BLaER1 treated with 17β-estradiol and CSF1 and Interleukin-3, amounts not matched to agents 10 nM and 100 nM (cell line): ENCODE data around the gene FAM89A.
"Not testable (repeated sequence)": the region's sequence is repeated elsewhere in the genome, so short reads cannot be mapped to it uniquely, and the experiment has no call there.

ENCODE experiments used
- H3K27ac ChIP-seq, 11 experiments: shearing (Covaris generic); formaldehyde crosslinking; 2 replicates each; pipeline ENCODE4 v1.8.1; 2022
- H3K27me3 ChIP-seq, 11 experiments: shearing (Covaris generic); formaldehyde crosslinking; 2 replicates each; pipeline ENCODE4 v1.8.1; 2022
- H3K36me3 ChIP-seq, 11 experiments: shearing (Covaris generic); formaldehyde crosslinking; 2 replicates each; pipeline ENCODE4 v1.8.1; 2022
- H3K4me1 ChIP-seq, 10 experiments: shearing (Covaris generic); formaldehyde crosslinking; 2 replicates each; pipeline ENCODE4 v1.8.1; 2022
- H3K4me2 ChIP-seq, 11 experiments: shearing (Covaris generic); formaldehyde crosslinking; 2 replicates each; pipeline ENCODE4 v1.8.1; 2022
- H3K4me3 ChIP-seq, 10 experiments: shearing (Covaris generic); formaldehyde crosslinking; 2 replicates each; pipeline ENCODE4 v1.8.1; 2022
- H3K9ac ChIP-seq, 11 experiments: shearing (Covaris generic); formaldehyde crosslinking; 2 replicates each; pipeline ENCODE4 v1.8.1; 2022
- H3K9me3 ChIP-seq, 11 experiments: shearing (Covaris generic); formaldehyde crosslinking; replicated peaks in 1 of 11; 2 replicates each; pipeline ENCODE4 v1.8.1; 2022
- H4K20me1 ChIP-seq, 11 experiments: shearing (Covaris generic); formaldehyde crosslinking; 2 replicates each; pipeline ENCODE4 v1.8.1; 2022
- Cebpa-rat ChIP-seq, 11 experiments: shearing (Covaris generic); IDR thresholded peaks; 2 replicates each; pipeline ENCODE4 v1.8.1; 2022

Gene FAM89A

DNA sequence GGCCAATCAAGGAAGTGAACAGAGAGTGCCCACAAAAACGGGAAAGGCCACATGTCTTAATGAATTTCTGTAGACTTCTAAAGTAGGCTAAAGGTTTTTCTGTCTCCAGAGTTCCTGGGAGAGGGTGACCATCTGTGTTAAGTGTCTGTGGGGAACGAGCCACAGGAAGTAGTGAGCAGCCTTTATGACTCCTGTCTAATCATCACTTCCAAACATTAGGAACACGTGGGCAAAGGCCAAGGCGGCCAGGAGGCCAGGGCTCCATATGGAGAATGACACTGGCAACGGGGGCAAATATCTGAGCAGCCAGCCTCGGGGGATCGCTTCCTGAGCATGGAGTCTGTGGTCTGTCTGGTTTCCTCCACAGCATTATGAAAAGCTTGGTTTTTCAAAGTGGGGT lies 7.1 kb downstream of the FAM89A start:
- Histone ChIP-seq H3K4me3 (0 out of 20 replicates have a peak overlapping the region, but pooled peaks of 1 of the 10 experiments have one; percentile 5), H3K27ac (no peak overlapping the region), H3K4me2 (peak overlapping the region; percentile 66 to 96 (median 87)), H3K4me1 (peaks cover 63 to 84% (median 80%) of the 10 kb centered on the region in 10 experiments), H3K9me3 (no peaks in the 10 kb centered on the region), H3K27me3 (peaks cover 0 to 2% (median under 1%) of the 10 kb centered on the region in 11 experiments; a peak in 7 of 22 replicates), H4K20me1 (peaks cover 3 to 96% (median 43%) of the 10 kb centered on the region in 11 experiments; a peak in 19 of 22 replicates), H3K9ac (no peak overlapping the region), H3K36me3 (peaks cover 0 to 5% (median 0%) of the 10 kb centered on the region in 11 experiments; a peak in 4 of 22 replicates)
- no peak for TF ChIP-seq Cebpa-rat (IDR thresholded peaks at IDR 0.05)

GRCh38 chr1:231029841-231030240 lies 10.2 kb downstream of the FAM89A start:
- Histone ChIP-seq H3K4me2 (peak overlapping the region in 10 of 11 experiments; percentile 0 to 88 (median 64); a peak in 18 of 22 replicates), H3K27ac (no peak overlapping the region), H3K4me1 (peaks cover 43 to 61% (median 55%) of the 10 kb centered on the region in 10 experiments), H3K9ac (0 out of 22 replicates have a peak overlapping the region, but pooled peaks of 1 of the 11 experiments have one; percentile 4), H4K20me1 (peaks cover 20 to 92% (median 56%) of the 10 kb centered on the region in 11 experiments; a peak in 19 of 22 replicates), H3K4me3 (no peak overlapping the region), H3K9me3 (no peaks in the 10 kb centered on the region), H3K36me3 (peaks cover 0 to 26% (median 5%) of the 10 kb centered on the region in 11 experiments; a peak in 9 of 22 replicates), H3K27me3 (no peaks in the 10 kb centered on the region)
- TF ChIP-seq Cebpa-rat (IDR thresholded peaks at IDR 0.05) = no peak

- not testable (repeated sequence) for H3K9me3 ChIP-seq, H3K27me3 ChIP-seq, H3K9ac ChIP-seq, H3K4me3 ChIP-seq, H3K27ac ChIP-seq
- H3K36me3 ChIP-seq = peaks cover 0 to 29% (median 5%) of the 10 kb centered on the region in 11 experiments; a peak in 9 of 22 replicates
- H3K4me2 ChIP-seq = peak overlapping the region; percentile 56 to 88 (median 73); a peak in 21 of 22 replicates
- H4K20me1 ChIP-seq = peaks cover 20 to 87% (median 56%) of the 10 kb centered on the region in 11 experiments; a peak in 19 of 22 replicates
- H3K4me1 ChIP-seq = peaks cover 41 to 55% (median 52%) of the 10 kb centered on the region in 10 experiments
Measured at GRCh38 chr1:231029247-231029646, 10.8 kb downstream of the FAM89A start.

DNA sequence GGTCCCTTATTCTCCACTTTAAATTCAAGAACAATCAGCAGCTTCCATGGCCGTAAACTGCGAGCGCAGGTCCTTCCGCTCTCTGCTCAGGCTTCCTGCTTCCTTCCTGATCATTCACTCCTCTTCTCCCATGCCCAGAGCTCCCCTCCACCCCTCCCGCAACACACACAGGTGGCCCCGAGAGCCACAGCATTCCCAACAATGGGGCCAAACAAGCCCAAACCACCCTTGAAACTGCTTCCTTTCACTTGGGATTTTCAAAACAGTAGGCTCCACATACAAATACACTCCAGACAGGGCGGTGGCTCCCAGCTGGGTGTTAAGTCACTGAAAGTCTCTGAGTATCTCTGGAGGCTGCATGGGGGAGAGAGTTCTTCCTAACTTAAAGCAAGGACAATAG lies 11.4 kb downstream of the FAM89A start:
- Histone ChIP-seq H3K4me3 (peak overlapping the region in 2 of 10 experiments; percentile 30; a peak in 4 of 20 replicates), H3K27me3 (no peaks in the 10 kb centered on the region), H3K4me1 (peaks cover 37 to 50% (median 47%) of the 10 kb centered on the region in 10 experiments), H3K9me3 (no peaks in the 10 kb centered on the region), H3K36me3 (peaks cover 0 to 29% (median 5%) of the 10 kb centered on the region in 11 experiments; a peak in 9 of 22 replicates), H3K9ac (peak overlapping the region in 6 of 11 experiments; percentile 4 to 54 (median 28); a peak in 7 of 22 replicates), H4K20me1 (peaks cover 20 to 81% (median 56%) of the 10 kb centered on the region in 11 experiments; a peak in 19 of 22 replicates), H3K4me2 (peak overlapping the region; percentile 56 to 88 (median 73)), H3K27ac (peak overlapping the region in 3 of 11 experiments; percentile 27 to 32 (median 30); a peak in 3 of 22 replicates)
- TF ChIP-seq Cebpa-rat (IDR thresholded peaks at IDR 0.05) = no peak

- Histone ChIP-seq H3K27ac (no peak overlapping the region), H3K27me3 (no peaks in the 10 kb centered on the region), H3K36me3 (peaks cover 0 to 32% (median 7%) of the 10 kb centered on the region in 11 experiments; a peak in 11 of 22 replicates), H4K20me1 (peaks cover 20 to 78% (median 50%) of the 10 kb centered on the region in 11 experiments; a peak in 19 of 22 replicates), H3K4me1 (peaks cover 30 to 43% (median 39%) of the 10 kb centered on the region in 10 experiments), H3K4me2 (peak overlapping the region; percentile 56 to 88 (median 73)), H3K9me3 (no peaks in the 10 kb centered on the region), H3K4me3 (no peak overlapping the region; a peak in 1 of 20 replicates), H3K9ac (no peak overlapping the region; a peak in 1 of 22 replicates)
- no peak for TF ChIP-seq Cebpa-rat (IDR thresholded peaks at IDR 0.05)
Measured at GRCh38 chr1:231027971-231028370, 12.1 kb downstream of the FAM89A start.

DNA sequence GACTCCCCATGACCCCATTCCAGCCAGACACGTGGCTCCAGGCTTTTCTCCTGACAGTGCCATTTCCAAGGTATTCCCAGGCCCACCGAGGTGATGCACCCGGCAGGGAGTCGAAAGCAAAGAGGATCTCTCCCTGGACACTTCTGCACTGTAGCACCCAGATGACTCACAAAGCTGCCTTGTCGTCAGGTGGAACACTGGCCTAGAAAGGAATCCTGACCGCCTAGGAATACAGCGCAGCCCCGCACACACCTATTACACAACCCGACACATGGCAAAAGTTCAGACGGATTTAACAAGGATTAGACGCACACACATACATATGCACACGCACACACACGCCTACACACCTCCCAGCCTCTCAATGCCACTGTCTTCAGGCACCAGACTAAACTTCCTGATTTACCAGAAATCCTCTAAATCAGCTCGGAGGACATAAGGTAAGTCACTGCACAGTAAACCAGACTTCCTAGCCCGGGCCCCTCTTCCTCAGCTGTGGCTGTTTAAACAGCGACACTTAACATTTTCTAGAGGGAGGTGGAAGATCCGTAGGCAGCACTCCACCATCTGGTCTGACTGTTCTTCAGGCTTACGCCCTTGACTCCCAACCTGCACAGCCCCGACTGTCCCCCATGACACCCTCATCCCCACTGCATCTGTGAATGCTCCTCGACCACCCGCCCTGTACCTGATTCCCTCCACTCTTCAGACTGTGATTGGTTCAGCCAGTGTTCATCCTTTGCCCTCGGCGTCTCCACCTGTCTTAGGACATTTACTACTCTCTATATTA lies 12.7 kb downstream of the FAM89A start:
- Histone ChIP-seq H3K9me3 (no peaks in the 10 kb centered on the region), H3K27ac (no peak overlapping the region), H3K27me3 (no peaks in the 10 kb centered on the region), H3K4me2 (peak overlapping the region in 6 of 11 experiments; percentile 59 to 88 (median 78); a peak in 12 of 22 replicates), H4K20me1 (peaks cover 17 to 73% (median 45%) of the 10 kb centered on the region in 11 experiments; a peak in 19 of 22 replicates), H3K36me3 (peaks cover 0 to 34% (median 8%) of the 10 kb centered on the region in 11 experiments; a peak in 13 of 22 replicates), H3K9ac (no peak overlapping the region), H3K4me3 (no peak overlapping the region), H3K4me1 (peaks cover 24 to 37% (median 33%) of the 10 kb centered on the region in 10 experiments)
- no peak for TF ChIP-seq Cebpa-rat (IDR thresholded peaks at IDR 0.05)

GRCh38 chr1:231026576-231026975 lies 13.5 kb downstream of the FAM89A start:
- Histone ChIP-seq H3K36me3 (peaks cover 0 to 38% (median 12%) of the 10 kb centered on the region in 11 experiments; a peak in 13 of 22 replicates), H3K9ac (no peak overlapping the region), H3K27ac (no peak overlapping the region), H3K4me3 (no peak overlapping the region), H4K20me1 (peaks cover 17 to 70% (median 41%) of the 10 kb centered on the region in 11 experiments; a peak in 19 of 22 replicates), H3K27me3 (no peaks in the 10 kb centered on the region), H3K4me1 (peaks cover 24 to 40% (median 34%) of the 10 kb centered on the region in 10 experiments), H3K4me2 (no peak overlapping the region), H3K9me3 (no peaks in the 10 kb centered on the region)
- no peak for TF ChIP-seq Cebpa-rat (IDR thresholded peaks at IDR 0.05)

GRCh38 chr1:231023150-231023549 lies 16.9 kb downstream of the FAM89A start:
- peaks cover 5 to 34% (median 16%) of the 10 kb centered on the region in 10 experiments for H3K4me1 ChIP-seq
- no peak overlapping the region for H3K4me3 ChIP-seq
- no peak for TF ChIP-seq Cebpa-rat (IDR thresholded peaks at IDR 0.05)
- H3K4me2 ChIP-seq = no peak overlapping the region
- H3K27me3 ChIP-seq = no peaks in the 10 kb centered on the region
- peaks cover under 1 to 47% (median 20%) of the 10 kb centered on the region in 11 experiments; a peak in 15 of 22 replicates for H4K20me1 ChIP-seq
- H3K27ac ChIP-seq = no peak overlapping the region
- H3K9ac ChIP-seq = no peak overlapping the region
- H3K9me3 ChIP-seq = no peaks in the 10 kb centered on the region
- peaks cover 23 to 63% (median 41%) of the 10 kb centered on the region in 11 experiments for H3K36me3 ChIP-seq

- H3K4me3 ChIP-seq, H3K27me3 ChIP-seq, H3K27ac ChIP-seq, H3K9ac ChIP-seq, H3K9me3 ChIP-seq, H3K4me2 ChIP-seq: not testable (repeated sequence)
- H3K4me1 ChIP-seq = peaks cover 0 to 28% (median 11%) of the 10 kb centered on the region in 10 experiments; a peak in 17 of 20 replicates
- peaks cover 0 to 41% (median 19%) of the 10 kb centered on the region in 11 experiments; a peak in 15 of 22 replicates for H4K20me1 ChIP-seq
- peaks cover 28 to 70% (median 46%) of the 10 kb centered on the region in 11 experiments for H3K36me3 ChIP-seq
Measured at GRCh38 chr1:231022543-231022942, 17.5 kb downstream of the FAM89A start.
